Liver (tissue), 9 donors: Measurements from ENCODE around the gene MYCL. TPM values are rescaled to one million over a fixed set of nuclear protein-coding genes. Genes with fewer than 3 reads are reported as not detected.

Experiments
- DNase-seq: peaks from one replicate; pipeline ENCODE4 v3.0.0-alpha.2; 2017; ENCODE audit warnings: low spot score
- H3K27ac ChIP-seq, 2 donors: one replicate each; pipeline ENCODE4 v1.7.0; 2013; ENCODE audit warnings: inconsistent platforms in 2 of 2, low read length in 2 of 2, control low read depth in 1 of 2, low read depth in 1 of 2, mild to moderate bottlenecking in 1 of 2
- H3K27me3 ChIP-seq, 4 donors: one replicate each; pipeline versions ENCODE4 v1.6.1 to v1.7.0; 2013; ENCODE audit warnings: low read length in 3 of 4, inconsistent platforms in 1 of 4, mild to moderate bottlenecking in 1 of 4, moderate library complexity in 1 of 4; ENCODE audit not compliant: control insufficient read depth in 4 of 4, insufficient read depth in 4 of 4
- H3K36me3 ChIP-seq, 4 donors: one replicate each; pipeline versions ENCODE4 v1.6.1 to v1.7.0; 2013; ENCODE audit warnings: low read length in 3 of 4, mild to moderate bottlenecking in 3 of 4, low read depth in 1 of 4, moderate library complexity in 1 of 4; ENCODE audit not compliant: control insufficient read depth in 4 of 4, insufficient read depth in 3 of 4
- H3K4me1 ChIP-seq, 4 donors: one replicate each; pipeline versions ENCODE4 v1.6.1 to v1.7.0; 2013; ENCODE audit warnings: low read length in 3 of 4, mild to moderate bottlenecking in 3 of 4, moderate library complexity in 1 of 4; ENCODE audit not compliant: control insufficient read depth in 4 of 4, insufficient read depth in 4 of 4
- H3K4me3 ChIP-seq, 3 donors: one replicate each; pipeline versions ENCODE4 v1.6.1 to v1.7.0; 2013; ENCODE audit warnings: low read length in 3 of 3, control low read depth in 1 of 3, low read depth in 1 of 3, mild to moderate bottlenecking in 1 of 3
- H3K9ac ChIP-seq, 2 donors: one replicate each; pipeline ENCODE4 v1.7.0; 2013; ENCODE audit warnings: low read length in 2 of 2, mild to moderate bottlenecking in 2 of 2, moderate library complexity in 2 of 2, control low read depth in 1 of 2, low read depth in 1 of 2
- H3K9me3 ChIP-seq, 4 donors: one replicate each; pipeline versions ENCODE4 v1.6.1 to v1.7.0; 2013; ENCODE audit warnings: low read length in 3 of 4; ENCODE audit not compliant: control insufficient read depth in 4 of 4
- ATF3 ChIP-seq: IDR thresholded peaks from 2 replicates; pipeline ENCODE4 v1.6.1; 2016; ENCODE audit warnings: antibody characterized with exemption
- CTCF ChIP-seq: fragments of 150-350 bp; IDR thresholded peaks from 2 replicates; pipeline ENCODE4 v1.5.1; 2017; ENCODE audit warnings: improper control_type of control experiment, low read depth, low read length; ENCODE audit not compliant: missing input control
- EGR1 ChIP-seq, 2 donors: IDR thresholded peaks; 2 replicates each; pipeline ENCODE4 v1.6.1; 2016 to 2018; ENCODE audit warnings: antibody characterized with exemption in 2 of 2, low read depth in 2 of 2
- FOXA1 ChIP-seq: IDR thresholded peaks from 2 replicates; pipeline ENCODE4 v1.6.1; 2016; ENCODE audit warnings: antibody characterized with exemption
- FOXA2 ChIP-seq: IDR thresholded peaks from 2 replicates; pipeline ENCODE4 v1.6.1; 2016; ENCODE audit warnings: antibody characterized with exemption
- GABPA ChIP-seq, 2 donors: IDR thresholded peaks in 1 of 2; conservative IDR thresholded peaks in 1 of 2; 2 replicates each; pipeline ENCODE4 v1.6.1; 2016; ENCODE audit warnings: antibody characterized with exemption in 2 of 2, mild to moderate bottlenecking in 1 of 2, moderate library complexity in 1 of 2
- HNF4A ChIP-seq, 2 donors: conservative IDR thresholded peaks; 2 replicates each; pipeline ENCODE4 v1.6.1; 2016; ENCODE audit warnings: antibody characterized with exemption in 2 of 2, mild to moderate bottlenecking in 2 of 2
- HNF4G ChIP-seq: IDR thresholded peaks from 2 replicates; pipeline ENCODE4 v1.6.1; 2016; ENCODE audit warnings: antibody characterized with exemption
- JUND ChIP-seq, 2 donors: IDR thresholded peaks; 2 replicates each; pipeline ENCODE4 v1.6.1; 2016; ENCODE audit warnings: antibody characterized with exemption in 2 of 2
- MAX ChIP-seq: IDR thresholded peaks from 2 replicates; pipeline ENCODE4 v1.6.1; 2016; ENCODE audit warnings: antibody characterized with exemption
- NR2F2 ChIP-seq: IDR thresholded peaks from 2 replicates; pipeline ENCODE4 v1.6.1; 2016; ENCODE audit warnings: antibody characterized with exemption
- RAD21 ChIP-seq, 2 donors: IDR thresholded peaks; 2 replicates each; pipeline ENCODE4 v1.6.1; 2016; ENCODE audit warnings: antibody characterized with exemption in 2 of 2, mild to moderate bottlenecking in 2 of 2
- RXRA ChIP-seq, 2 donors: IDR thresholded peaks; 2 replicates each; pipeline ENCODE4 v1.6.1; 2017 to 2018; ENCODE audit warnings: antibody characterized with exemption in 2 of 2, mild to moderate bottlenecking in 1 of 2
- SP1 ChIP-seq: IDR thresholded peaks from 2 replicates; pipeline ENCODE4 v1.6.1; 2018; ENCODE audit warnings: antibody characterized with exemption, mild to moderate bottlenecking
- TAF1 ChIP-seq: conservative IDR thresholded peaks from 2 replicates; pipeline ENCODE4 v1.6.1; 2016; ENCODE audit warnings: antibody characterized with exemption, mild to moderate bottlenecking
- YY1 ChIP-seq: IDR thresholded peaks from 2 replicates; pipeline ENCODE4 v1.6.1; 2016; ENCODE audit warnings: antibody characterized with exemption, mild to moderate bottlenecking
- ZBTB33 ChIP-seq: IDR thresholded peaks from 2 replicates; pipeline ENCODE4 v1.6.1; 2016; ENCODE audit warnings: antibody characterized with exemption
- WGBS: extraction: QIAGEN DNeasy Blood & Tissue Kit; methylation state at CpG from one replicate; pipeline ENCODE4 v1.1.7; 2013; 5-methylcytosine and 5-hydroxymethylcytosine counted together
- polyA plus RNA-seq, 2 donors: library from polyadenylated mRNA; stranded (reverse) in 1 of 2; unstranded in 1 of 2; fragments of 200-250 nt in 1 of 2; fragments of >200 nt in 1 of 2; fragmentation: Nextera tagmentation in 1 of 2; extraction: Ambion mirVana in 1 of 2; gene quantifications; one replicate each; pipeline versions ENCODE4 v1.2.1 to v1.2.3, GENCODE V29; 2013 to 2015
- total RNA-seq, 2 donors: library from RNA; depleted of rRNA; stranded (reverse); fragments of >200 nt; gene quantifications; one replicate each; pipeline ENCODE4 v1.2.3, GENCODE V29; 2014
- donor health status: healthy.
- donor health status: healthy.
- donor health status: healthy.
- donor health status: healthy.
- donor health status: healthy.

The MYCL gene
- total and polyA plus RNA-seq, 4 donors, result 1.8 to 6.6 (median 2.5) TPM

GRCh38 chr1:39865762-39866161 is 36.0 kb downstream of the MYCL start (continued):
- TF ChIP-seq ZBTB33, result no peak
- no peak for TF ChIP-seq HNF4G
- no peak for TF ChIP-seq EGR1 (IDR thresholded peaks at IDR 0.05; ENCODE audit: low read depth in 2 of 2)

GRCh38 chr1:39863177-39863576 is 38.5 kb downstream of the MYCL start:
- TF ChIP-seq RXRA (IDR thresholded peaks at IDR 0.05) (no peak), RAD21 (IDR thresholded peaks at IDR 0.05) (no peak), ATF3 (no peak), FOXA2 (no peak), ZBTB33 (no peak), HNF4G (no peak), NR2F2 (no peak), CTCF (no peak)
- 97% methylated on average over 5 of the region's 5 CpGs for WGBS
- no peak overlapping the region for H3K9ac ChIP-seq

GRCh38 chr1:39861003-39861402 is 40.7 kb downstream of the MYCL start:
- DNase-seq, result no peak
- Histone ChIP-seq H3K27me3 (no peaks in the 10 kb centered on the region), H3K4me3 (no peak overlapping the region), H3K9me3 (no peaks in the 10 kb centered on the region), H3K36me3 (peaks cover 0 to 3% (median 0%) of the 10 kb centered on the region in 4 donors), H3K9ac (no peak overlapping the region), H3K27ac (no peak overlapping the region), H3K4me1 (no peaks in the 10 kb centered on the region)
- WGBS, result 98% methylated on average over 7 of the region's 7 CpGs
- TF ChIP-seq SP1, result no peak
- TF ChIP-seq YY1, result no peak
- no peak for TF ChIP-seq ATF3
- no peak for TF ChIP-seq FOXA1
- no peak for TF ChIP-seq CTCF
- TF ChIP-seq NR2F2, result no peak
- TF ChIP-seq FOXA2, result no peak
- no peak for TF ChIP-seq HNF4G
- TF ChIP-seq GABPA (IDR thresholded peaks at IDR 0.05 in 1 of 2, conservative IDR thresholded peaks at IDR 0.05 in 1 of 2), result no peak
- TF ChIP-seq JUND (IDR thresholded peaks at IDR 0.05), result no peak
- TF ChIP-seq MAX, result no peak
- TF ChIP-seq HNF4A (conservative IDR thresholded peaks at IDR 0.05), result no peak
- no peak for TF ChIP-seq EGR1 (IDR thresholded peaks at IDR 0.05; ENCODE audit: low read depth in 2 of 2)
- TF ChIP-seq ZBTB33, result no peak
- TF ChIP-seq RAD21 (IDR thresholded peaks at IDR 0.05), result no peak
- TF ChIP-seq TAF1, result no peak

More at GRCh38 chr1:39863177-39863576, 38.5 kb downstream of the MYCL start:
- Histone ChIP-seq H3K4me3 (no peak overlapping the region), H3K27me3 (no peaks in the 10 kb centered on the region), H3K27ac (no peak overlapping the region), H3K36me3 (peaks cover 0 to 3% (median 0%) of the 10 kb centered on the region in 4 donors), H3K4me1 (no peaks in the 10 kb centered on the region), H3K9me3 (no peaks in the 10 kb centered on the region)
- DNase-seq, result no peak
